Measurements from ENCODE around the gene SNX18.

SNX18 gene

GRCh38 chr5:54545796-54546195, 28.2 kb downstream of the SNX18 start:
- no peak for DNase-seq

- DNase-seq = no peak
Measured at GRCh38 chr5:54547711-54548250, 30.2 kb downstream of the SNX18 start.

GRCh38 chr5:54548565-54548964, 31.0 kb downstream of the SNX18 start:
- no peak for DNase-seq

GRCh38 chr5:54551292-54551691, 33.7 kb downstream of the SNX18 start:
- DNase-seq = no peak

GRCh38 chr5:54551926-54552325, 34.4 kb downstream of the SNX18 start:
- DNase-seq = no peak

- no peak for DNase-seq
Measured at GRCh38 chr5:54552446-54552845, 34.9 kb downstream of the SNX18 start.

GRCh38 chr5:54553659-54554207, 36.2 kb downstream of the SNX18 start:
- DNase-seq = no peak

GRCh38 chr5:54556141-54556540, 38.6 kb downstream of the SNX18 start:
- no peak for DNase-seq

GRCh38 chr5:54558362-54558761, 40.8 kb downstream of the SNX18 start:
- DNase-seq = no peak

GRCh38 chr5:54561651-54562050, 44.1 kb downstream of the SNX18 start:
- no peak for DNase-seq

GRCh38 chr5:54563083-54563761, 45.7 kb downstream of the SNX18 start:
- no peak for DNase-seq

GRCh38 chr5:54567996-54568395, 50.4 kb downstream of the SNX18 start:
- DNase-seq = no peak

- no peak for DNase-seq
Measured at GRCh38 chr5:54570916-54571315, 53.4 kb downstream of the SNX18 start.

GRCh38 chr5:54571462-54571861, 53.9 kb downstream of the SNX18 start:
- DNase-seq = no peak

- no peak for DNase-seq
Measured at GRCh38 chr5:54573812-54574489, 56.4 kb downstream of the SNX18 start.

- no peak for DNase-seq
Measured at GRCh38 chr5:54577528-54577927, 60.0 kb downstream of the SNX18 start.

GRCh38 chr5:54577937-54578653, 60.5 kb downstream of the SNX18 start:
- no peak for DNase-seq

- no peak for DNase-seq
Measured at GRCh38 chr5:54579591-54580295, 62.2 kb downstream of the SNX18 start.

- DNase-seq = no peak
Measured at GRCh38 chr5:54580997-54581811, 63.6 kb downstream of the SNX18 start.

GRCh38 chr5:54581831-54582548, 64.4 kb downstream of the SNX18 start:
- DNase-seq = no peak

GRCh38 chr5:54586336-54586735, 68.8 kb downstream of the SNX18 start:
- no peak for DNase-seq

Measured in NCI-H1105 (cell line).